GM12878 (cell line): ENCODE measurements around the gene MALT1. TPM values are rescaled to one million over a fixed set of nuclear protein-coding genes. Genes with fewer than 3 reads are reported as not detected.

ENCODE experiments used
- ATAC-seq: fragments of 200-7000 bp; cut with Tn5 transposase; 3 replicates; pipeline ENCODE4 v1.9.1; 2020; ENCODE audit warnings: mild to moderate bottlenecking, moderate library complexity
- BruUV-seq: library from RNA; stranded (reverse); fragments of 400-500 nt; replicated peaks from 2 replicates; lab custom pipeline; 2021; lab: Mats Ljungman, UMichigan
- CTCF ChIA-PET: fragments of 300-600 bp; sonication (Branson Sonifier 250); formaldehyde crosslinking; extraction: SDS; loops from one replicate; lab custom pipeline; 2021; ENCODE audit warnings: inconsistent platforms; lab: Yijun Ruan, JAX
- POLR2A ChIA-PET: fragments of 350-600 bp; formaldehyde crosslinking; extraction: SDS; loops from one replicate; lab custom pipeline; 2021; ENCODE audit warnings: inconsistent platforms; lab: Charles Lee
- RAD21 ChIA-PET: fragments of 300-600 bp; sonication (Branson Sonifier 250); formaldehyde crosslinking; loops from one replicate; lab custom pipeline; 2023; ENCODE audit warnings: antibody characterized with exemption; ENCODE audit not compliant: unreplicated experiment; lab: Charles Lee
- SMC1A ChIA-PET: fragments of 300-600 bp; sonication (Branson Sonifier 250); formaldehyde crosslinking; loops from one replicate; lab custom pipeline; 2023; ENCODE audit not compliant: unreplicated experiment, uncharacterized antibody; lab: Charles Lee
- DNase-seq: peaks from one replicate; pipeline ENCODE4 v3.0.0-alpha.2; 2011; ENCODE audit warnings: low read depth, low spot score
- FAIRE-seq: peaks from 3 replicates; lab custom pipeline; 2011; peaks lifted over from hg19 to GRCh38; lab: Jason Lieb, UNC
- H2AFZ ChIP-seq: 2 replicates; pipeline ENCODE4 v1.6.0; 2011; ENCODE audit warnings: low read depth, low read length, control low read depth; ENCODE audit not compliant: control insufficient read depth
- H3K27ac ChIP-seq: 2 replicates; pipeline ENCODE4 v1.5.1; 2011; ENCODE audit warnings: control low read depth; ENCODE audit not compliant: control insufficient read depth, insufficient read depth
- H3K27me3 ChIP-seq, 2 experiments: replicated peaks in 1 of 2; 2 replicates each; pipeline versions ENCODE4 v1.6.0 to v1.6.1; 2011; ENCODE audit warnings: low read length in 1 of 2; ENCODE audit not compliant: control insufficient read depth in 2 of 2, insufficient read depth in 2 of 2
- H3K36me3 ChIP-seq, 2 experiments: 2 replicates each; pipeline ENCODE4 v1.5.1; 2011; ENCODE audit warnings: low read length in 1 of 2; ENCODE audit not compliant: control insufficient read depth in 2 of 2, insufficient read depth in 2 of 2
- H3K4me1 ChIP-seq: 2 replicates; pipeline ENCODE4 v1.6.1; 2011; ENCODE audit warnings: mild to moderate bottlenecking, low read length, moderate library complexity, mixed read lengths; ENCODE audit not compliant: control insufficient read depth, insufficient read depth
- H3K4me2 ChIP-seq: 2 replicates; pipeline ENCODE4 v1.6.0; 2011; ENCODE audit warnings: control low read depth; ENCODE audit not compliant: control insufficient read depth, insufficient read depth
- H3K4me3 ChIP-seq: fragments of 200-600 bp; sonication (generic); 2 replicates; pipeline ENCODE4 v1.5.1; 2016
- H3K79me2 ChIP-seq: 2 replicates; pipeline ENCODE4 v1.6.0; 2011; ENCODE audit warnings: low read length; ENCODE audit not compliant: control insufficient read depth, insufficient read depth
- H3K9ac ChIP-seq: 2 replicates; pipeline ENCODE4 v1.8.0; 2011; ENCODE audit warnings: low read length, control low read depth, mixed read lengths; ENCODE audit not compliant: control insufficient read depth, insufficient read depth
- H3K9me3 ChIP-seq: replicated peaks from 3 replicates; pipeline ENCODE4 v1.5.1; 2011; ENCODE audit warnings: mild to moderate bottlenecking, low read length; ENCODE audit not compliant: control insufficient read depth, insufficient read depth
- H4K20me1 ChIP-seq: 2 replicates; pipeline ENCODE4 v1.6.0; 2011; ENCODE audit not compliant: control insufficient read depth, insufficient read depth
- ATF7 ChIP-seq: fragments of 450-650 bp; IDR thresholded peaks from 2 replicates; pipeline ENCODE4 v1.6.1; 2016; ENCODE audit warnings: low read depth, mild to moderate bottlenecking
- CHD4 ChIP-seq: fragments of 200-600 bp; sonication (generic); IDR thresholded peaks from 2 replicates; pipeline ENCODE4 v1.6.1; 2016; ENCODE audit warnings: mild to moderate bottlenecking
- FOS ChIP-seq: IDR thresholded peaks from 3 replicates; pipeline ENCODE4 v1.6.1; 2011; ENCODE audit warnings: borderline replicate concordance; ENCODE audit not compliant: insufficient read length; ENCODE audit errors: extremely low read depth
- IRF5 ChIP-seq: fragments of 450-650 bp; IDR thresholded peaks from 2 replicates; pipeline ENCODE4 v1.6.1; 2017; ENCODE audit warnings: borderline replicate concordance
- KLF5 ChIP-seq: fragments of 450-650 bp; IDR thresholded peaks from 2 replicates; pipeline ENCODE4 v1.6.1; 2014; ENCODE audit warnings: mild to moderate bottlenecking; ENCODE audit not compliant: partially characterized antibody
- LARP7 ChIP-seq: fragments of 450-650 bp; IDR thresholded peaks from 2 replicates; pipeline ENCODE4 v1.6.1; 2017; ENCODE audit warnings: mild to moderate bottlenecking
- MXI1 ChIP-seq: fragments of 150-350 bp; IDR thresholded peaks from 2 replicates; pipeline ENCODE4 v1.6.1; 2011; ENCODE audit warnings: low read depth, mild to moderate bottlenecking, inconsistent platforms, low read length, improper control_type of control experiment
- MYB ChIP-seq: fragments of 150-350 bp; IDR thresholded peaks from 2 replicates; pipeline ENCODE4 v1.6.1; 2014; ENCODE audit warnings: mild to moderate bottlenecking, low read depth, low read length, borderline replicate concordance
- NBN ChIP-seq: fragments of 450-650 bp; IDR thresholded peaks from 2 replicates; pipeline ENCODE4 v1.6.1; 2016
- NFIC ChIP-seq: IDR thresholded peaks from 2 replicates; pipeline ENCODE4 v1.6.1; 2012; ENCODE audit warnings: low read depth, mild to moderate bottlenecking, inconsistent platforms, low read length, moderate library complexity
- NFYA ChIP-seq: IDR thresholded peaks from 2 replicates; pipeline ENCODE4 v1.6.1; 2011; ENCODE audit warnings: low read depth, mild to moderate bottlenecking, low read length, improper control_type of control experiment, borderline replicate concordance
- NR2C2 ChIP-seq: IDR thresholded peaks from 2 replicates; pipeline ENCODE4 v1.6.1; 2011; ENCODE audit warnings: borderline replicate concordance, low read depth; ENCODE audit not compliant: control insufficient read depth, insufficient read length
- SMAD5 ChIP-seq: IDR thresholded peaks from 2 replicates; pipeline ENCODE4 v1.6.1; 2016; ENCODE audit warnings: antibody characterized with exemption, low read depth
- SMARCA5 ChIP-seq: fragments of 450-650 bp; IDR thresholded peaks from 2 replicates; pipeline ENCODE4 v1.6.1; 2017; ENCODE audit warnings: mild to moderate bottlenecking
- STAT1 ChIP-seq: fragments of 450-650 bp; conservative IDR thresholded peaks from 2 replicates; pipeline ENCODE4 v1.6.1; 2014; ENCODE audit warnings: antibody characterized with exemption, mild to moderate bottlenecking
- STAT3 ChIP-seq: IDR thresholded peaks from 2 replicates; pipeline ENCODE4 v1.6.1; 2011; ENCODE audit warnings: low read depth, low read length, improper control_type of control experiment
- TAF1 ChIP-seq: IDR thresholded peaks from 2 replicates; pipeline ENCODE4 v1.6.1; 2011; ENCODE audit warnings: mild to moderate bottlenecking, low read depth, low read length, borderline replicate concordance
- ZSCAN29 ChIP-seq: fragments of 450-650 bp; IDR thresholded peaks from 2 replicates; pipeline ENCODE4 v1.6.1; 2017; ENCODE audit warnings: mild to moderate bottlenecking, moderate library complexity
- WGBS: methylation state at CpG from one replicate; pipeline ENCODE4 v1.1.6; 2016; ENCODE audit warnings: low lambda C conversion rate; ENCODE audit not compliant: insufficient replicate concordance, insufficient coverage; ENCODE audit errors: missing lambda C conversion rate; 5-methylcytosine and 5-hydroxymethylcytosine counted together
- in situ Hi-C: fragments of 300-500 bp; cut with MboI; formaldehyde crosslinking; loops from 9 replicates; pipeline ENCODE4 v1.14.3; 2018; ENCODE audit warnings: mixed read lengths
- intact Hi-C: fragments of 100-400 bp; cut with micrococcal nuclease; formaldehyde crosslinking; loops from one replicate; pipeline ENCODE4 v1.14.2; 2022; ENCODE audit not compliant: unreplicated experiment
- polyA plus RNA-seq, 11 experiments: library from polyadenylated mRNA; depleted of rRNA in 4 of 11; unstranded in 6 of 11; stranded (reverse) in 5 of 11; fragments of >200 nt; fragmentation: Nextera tagmentation in 4 of 11; fragmentation: Illumina TruSeq in 1 of 11; extraction: Ambion mirVana in 4 of 11; extraction: Trizol in 1 of 11; gene quantifications; 1 replicate in 1 of 11; 2 replicates in 10 of 11; pipeline versions ENCODE4 v1.2.1 to v1.2.3, GENCODE V29; 2011 to 2016; ENCODE audit warnings: inconsistent platforms in 2 of 11, missing spikeins in 2 of 11, low read depth in 1 of 11
- total RNA-seq, 4 experiments: library from RNA; depleted of rRNA in 3 of 4; stranded (reverse); fragments of >200 nt in 3 of 4; fragmentation: Illumina TruSeq in 1 of 4; extraction: Trizol in 1 of 4; gene quantifications; 2 replicates each; pipeline versions ENCODE4 v1.2.1 to v1.2.3, GENCODE V29; 2013 to 2021
- TF ChIP-seq, protein P1 (sequence below): fragments of 450-650 bp; IDR thresholded peaks from 2 replicates; pipeline ENCODE4 v1.6.1; 2017; ENCODE audit warnings: mild to moderate bottlenecking, low read depth, inconsistent platforms; ENCODE audit not compliant: poor library complexity, severe bottlenecking
- TF ChIP-seq, protein P2 (sequence below): fragments of 450-650 bp; IDR thresholded peaks from 2 replicates; pipeline ENCODE4 v1.6.1; 2016; ENCODE audit warnings: mild to moderate bottlenecking

MALT1 gene
- total and polyA plus RNA-seq, 10 of the 15 experiments (the other 5 are each of a cell fraction or from before 2014, with no cell fraction given) = 17.6 to 126 (median 45.4) TPM

GRCh38 chr18:58785870-58786269 lies 114.6 kb downstream of the MALT1 start:
- no peaks in the 10 kb centered on the region for H3K9me3 ChIP-seq
- no peak overlapping the region for H2AFZ ChIP-seq
- SMC1A ChIA-PET = interaction anchor here (0.9 to 1.3 kb wide), 5 partner anchors 16 to 284 kb away, joined by 3 to 4 read pairs (median 3); no protein-coding TSS in a partner anchor
- no TSS peak for BruUV-seq
- POLR2A ChIA-PET = no interaction called here
- ATAC-seq (no peak), DNase-seq (no peak), FAIRE-seq (no peak)
- RAD21 ChIA-PET = no interaction called here
- intact Hi-C loops = loop anchor here (10.0 kb wide), 1 partner anchor 99 kb away; no protein-coding TSS in a partner anchor
- WGBS = 56% methylated on average over 4 of the region's 4 CpGs
- no peak overlapping the region for H3K27ac ChIP-seq
- H3K9ac ChIP-seq = no peak overlapping the region
- H3K36me3 ChIP-seq = no peaks in the 10 kb centered on the region
- H3K4me1 ChIP-seq = no peaks in the 10 kb centered on the region
- no peaks in the 10 kb centered on the region for H3K27me3 ChIP-seq
- CTCF ChIA-PET = interaction anchor here (0.6 to 8.8 kb wide), 4 partner anchors 11 to 285 kb away, joined by 3 to 89 read pairs (median 4); no protein-coding TSS in a partner anchor
- H3K79me2 ChIP-seq = no peaks in the 10 kb centered on the region
- H3K4me2 ChIP-seq = no peak overlapping the region
- in situ Hi-C loops = no loop called here
- TF ChIP-seq KLF5 (no peak), NFIC (no peak), SMARCA5 (no peak), ATF7 (no peak), MXI1 (no peak), NFYA (no peak), ZSCAN29 (no peak), CHD4 (no peak), MYB (no peak), LARP7 (no peak), SMAD5 (no peak), TAF1 (no peak), NR2C2 (no peak), NBN (no peak), IRF5 (no peak), STAT1 (no peak), STAT3 (no peak), FOS (no peak)
- TF ChIP-seq, protein P1, sequence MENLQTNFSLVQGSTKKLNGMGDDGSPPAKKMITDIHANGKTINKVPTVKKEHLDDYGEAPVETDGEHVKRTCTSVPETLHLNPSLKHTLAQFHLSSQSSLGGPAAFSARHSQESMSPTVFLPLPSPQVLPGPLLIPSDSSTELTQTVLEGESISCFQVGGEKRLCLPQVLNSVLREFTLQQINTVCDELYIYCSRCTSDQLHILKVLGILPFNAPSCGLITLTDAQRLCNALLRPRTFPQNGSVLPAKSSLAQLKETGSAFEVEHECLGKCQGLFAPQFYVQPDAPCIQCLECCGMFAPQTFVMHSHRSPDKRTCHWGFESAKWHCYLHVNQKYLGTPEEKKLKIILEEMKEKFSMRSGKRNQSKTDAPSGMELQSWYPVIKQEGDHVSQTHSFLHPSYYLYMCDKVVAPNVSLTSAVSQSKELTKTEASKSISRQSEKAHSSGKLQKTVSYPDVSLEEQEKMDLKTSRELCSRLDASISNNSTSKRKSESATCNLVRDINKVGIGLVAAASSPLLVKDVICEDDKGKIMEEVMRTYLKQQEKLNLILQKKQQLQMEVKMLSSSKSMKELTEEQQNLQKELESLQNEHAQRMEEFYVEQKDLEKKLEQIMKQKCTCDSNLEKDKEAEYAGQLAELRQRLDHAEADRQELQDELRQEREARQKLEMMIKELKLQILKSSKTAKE = no peak
- TF ChIP-seq, protein P2, sequence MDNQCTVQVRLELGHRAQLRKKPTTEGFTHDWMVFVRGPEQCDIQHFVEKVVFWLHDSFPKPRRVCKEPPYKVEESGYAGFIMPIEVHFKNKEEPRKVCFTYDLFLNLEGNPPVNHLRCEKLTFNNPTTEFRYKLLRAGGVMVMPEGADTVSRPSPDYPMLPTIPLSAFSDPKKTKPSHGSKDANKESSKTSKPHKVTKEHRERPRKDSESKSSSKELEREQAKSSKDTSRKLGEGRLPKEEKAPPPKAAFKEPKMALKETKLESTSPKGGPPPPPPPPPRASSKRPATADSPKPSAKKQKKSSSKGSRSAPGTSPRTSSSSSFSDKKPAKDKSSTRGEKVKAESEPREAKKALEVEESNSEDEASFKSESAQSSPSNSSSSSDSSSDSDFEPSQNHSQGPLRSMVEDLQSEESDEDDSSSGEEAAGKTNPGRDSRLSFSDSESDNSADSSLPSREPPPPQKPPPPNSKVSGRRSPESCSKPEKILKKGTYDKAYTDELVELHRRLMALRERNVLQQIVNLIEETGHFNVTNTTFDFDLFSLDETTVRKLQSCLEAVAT = no peak
- H4K20me1 ChIP-seq = no peaks in the 10 kb centered on the region
- no peak overlapping the region for H3K4me3 ChIP-seq
